Ovary (tissue), 3 donors: ENCODE data around the gene LSM14B.

Experiments used
- CTCF ChIP-seq, 3 donors: fragments of 450-650 bp in 2 of 3; fragments of 200-600 bp in 1 of 3; IDR thresholded peaks; one replicate each; pipeline versions ENCODE4 v1.5.1 to v1.8.0; 2016 to 2022; ENCODE audit warnings: antibody characterized with exemption in 3 of 3, mild to moderate bottlenecking in 1 of 3
- POLR2A ChIP-seq: fragments of 450-650 bp; IDR thresholded peaks from one replicate; pipeline ENCODE4 v1.6.1; 2017; ENCODE audit warnings: antibody characterized with exemption, mild to moderate bottlenecking, moderate library complexity
- donor health status: DM: no; HTN: no; CAD: no.

- TF ChIP-seq CTCF (IDR thresholded peaks at IDR 0.05) (no peak), POLR2A (no peak)
Observed at GRCh38 chr20:62080249-62080990, 41.9 kb upstream of the LSM14B start.
